AG04450 (cell line): Measurements from ENCODE around the gene RAD51C. TPM values are rescaled to one million over a fixed set of nuclear protein-coding genes. Genes with fewer than 3 reads are reported as not detected.
"Not testable (repeated sequence)": the region's sequence is repeated elsewhere in the genome, so short reads cannot be mapped to it uniquely, and the experiment has no call there.

Experiments used
- CTCF ChIA-PET: fragments of 300-600, 350-600 bp; formaldehyde crosslinking; extraction: SDS; loops from one replicate; lab custom pipeline; 2022; ENCODE audit warnings: antibody characterized with exemption, inconsistent platforms; lab: Charles Lee
- POLR2A ChIA-PET: fragments of 350-600 bp; formaldehyde crosslinking; extraction: SDS; loops from one replicate; lab custom pipeline; 2021; ENCODE audit warnings: antibody characterized with exemption, inconsistent platforms; lab: Yijun Ruan, JAX
- DNase-seq: peaks from one replicate; pipeline ENCODE4 v3.0.0-alpha.2; 2011; ENCODE audit warnings: low read depth, low spot score
- H3K27ac ChIP-seq: one replicate; pipeline ENCODE4 v1.5.1; 2012; ENCODE audit warnings: low read depth, low read length, control low read depth
- H3K27me3 ChIP-seq: one replicate; pipeline ENCODE4 v1.6.0; 2012; ENCODE audit warnings: low read length; ENCODE audit not compliant: control insufficient read depth, insufficient read depth
- H3K4me3 ChIP-seq: 2 replicates; pipeline ENCODE4 v1.5.1; 2011; ENCODE audit warnings: mild to moderate bottlenecking, low read depth, low read length, control low read depth
- H3K9me3 ChIP-seq: 2 replicates; pipeline ENCODE4 v1.5.1; 2012; ENCODE audit warnings: low read length; ENCODE audit not compliant: control insufficient read depth, insufficient read depth
- CTCF ChIP-seq: IDR thresholded peaks from 2 replicates; pipeline ENCODE4 v1.5.1; 2011; ENCODE audit warnings: low read depth, low read length, control low read depth, inconsistent platforms
- polyA plus RNA-seq: library from polyadenylated mRNA; depleted of rRNA; stranded (reverse); fragments of >200 nt; gene quantifications from 2 replicates; pipeline ENCODE4 v1.2.3, GENCODE V29; 2011

The RAD51C gene
- polyA plus RNA-seq, 1 experiment = 36.1 TPM

GRCh38 chr17:58680038-58680369 is 12.4 kb upstream of the RAD51C start:
- CTCF ChIA-PET = no interaction called here
- H3K9me3 ChIP-seq = no peaks in the 10 kb centered on the region
- POLR2A ChIA-PET = no interaction called here
- TF ChIP-seq CTCF = no peak
- no peaks in the 10 kb centered on the region for H3K27me3 ChIP-seq
- H3K4me3 ChIP-seq = no peak overlapping the region
- DNase-seq = no peak
- H3K27ac ChIP-seq = no peak overlapping the region

- POLR2A ChIA-PET = no interaction called here
- no peak for TF ChIP-seq CTCF
- CTCF ChIA-PET = no interaction called here
Measured at GRCh38 chr17:58684003-58684402, 8.4 kb upstream of the RAD51C start.

GRCh38 chr17:58684462-58684861 is 7.9 kb upstream of the RAD51C start:
- H3K9me3 ChIP-seq, H3K4me3 ChIP-seq, H3K27ac ChIP-seq, CTCF ChIA-PET, H3K27me3 ChIP-seq, DNase-seq, POLR2A ChIA-PET: not testable (repeated sequence)

More at GRCh38 chr17:58684003-58684402, 8.4 kb upstream of the RAD51C start:
- Histone ChIP-seq H3K27ac (no peak overlapping the region), H3K9me3 (no peaks in the 10 kb centered on the region), H3K27me3 (no peaks in the 10 kb centered on the region), H3K4me3 (no peak overlapping the region)
- DNase-seq = no peak

GRCh38 chr17:58686980-58687379 is 5.4 kb upstream of the RAD51C start:
- Histone ChIP-seq H3K27me3 (no peaks in the 10 kb centered on the region), H3K4me3 (no peak overlapping the region), H3K27ac (no peak overlapping the region), H3K9me3 (peaks cover 3% of the 10 kb centered on the region)
- ChIA-PET CTCF (no interaction called here), POLR2A (no interaction called here)
- TF ChIP-seq CTCF = no peak
- no peak for DNase-seq

GRCh38 chr17:58688521-58688920 is 3.9 kb upstream of the RAD51C start:
- no peaks in the 10 kb centered on the region for H3K27me3 ChIP-seq
- H3K4me3 ChIP-seq = no peak overlapping the region
- H3K9me3 ChIP-seq = peaks cover 5% of the 10 kb centered on the region
- DNase-seq = no peak
- H3K27ac ChIP-seq = no peak overlapping the region
- ChIA-PET CTCF (interaction anchor here (1.6 kb wide), 1 partner anchor 22 kb away, joined by 4 read pairs; no protein-coding TSS in a partner anchor), POLR2A (no interaction called here)
- TF ChIP-seq CTCF = no peak

- H3K4me3 ChIP-seq, H3K9me3 ChIP-seq, H3K27ac ChIP-seq, DNase-seq, H3K27me3 ChIP-seq, POLR2A ChIA-PET: not testable (repeated sequence)
- CTCF ChIA-PET = interaction anchor here (0.5 to 5.4 kb wide), 2 partner anchors 21 to 1002 kb away, joined by 3 to 21 read pairs; no protein-coding TSS in a partner anchor
Measured at GRCh38 chr17:58690033-58690432, 2.4 kb upstream of the RAD51C start.
